SU-DHL-6 (cell line): Measurements from ENCODE around the gene DQX1.

Experiments used
- EZH2phosphoT487 ChIP-seq: fragments of 200-600 bp; sonication (generic), shearing (Covaris generic); conservative IDR thresholded peaks from 2 replicates; pipeline ENCODE4 v1.6.1; 2018; ENCODE audit warnings: mild to moderate bottlenecking, antibody characterized with exemption, low read length, moderate library complexity, mixed read lengths
- TF ChIP-seq, protein P1 (sequence below): fragments of 200-600 bp; sonication (generic); IDR thresholded peaks from one replicate; pipeline ENCODE4 v1.5.1; 2017; ENCODE audit warnings: antibody characterized with exemption, mild to moderate bottlenecking, low read length, moderate library complexity; ENCODE audit not compliant: insufficient read depth, poor library complexity, severe bottlenecking

DNA sequence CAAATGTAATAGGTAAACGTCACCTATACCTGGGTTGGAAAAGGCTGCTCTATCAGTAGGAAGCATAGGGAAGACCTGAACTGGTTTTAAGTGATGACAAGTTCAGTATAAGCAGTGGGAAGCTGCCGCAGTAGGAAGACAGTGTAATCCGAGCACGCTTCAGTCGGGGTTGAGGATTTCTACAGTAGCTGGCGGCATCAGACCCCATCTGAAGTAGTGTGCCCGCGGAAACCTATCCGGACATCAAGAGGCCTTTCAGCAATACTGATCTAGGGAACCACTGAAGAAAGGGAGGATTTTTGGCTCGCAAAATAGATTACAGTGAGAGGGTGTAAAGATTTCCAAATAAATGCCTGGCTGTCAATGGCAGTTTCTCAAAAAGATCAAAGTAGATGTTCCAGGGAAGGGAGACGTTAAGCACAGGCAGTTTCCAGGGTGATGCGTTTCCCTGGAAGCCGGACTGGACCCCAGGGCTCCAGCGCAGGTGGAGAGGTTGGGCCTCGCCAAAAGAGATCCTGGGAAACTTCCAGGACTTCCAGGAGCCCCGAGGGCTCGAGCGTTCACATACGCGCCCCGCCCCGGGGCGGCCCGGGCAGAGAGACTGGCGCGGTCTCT is 22.4 kb upstream of the DQX1 start:
- TF ChIP-seq, protein P1, sequence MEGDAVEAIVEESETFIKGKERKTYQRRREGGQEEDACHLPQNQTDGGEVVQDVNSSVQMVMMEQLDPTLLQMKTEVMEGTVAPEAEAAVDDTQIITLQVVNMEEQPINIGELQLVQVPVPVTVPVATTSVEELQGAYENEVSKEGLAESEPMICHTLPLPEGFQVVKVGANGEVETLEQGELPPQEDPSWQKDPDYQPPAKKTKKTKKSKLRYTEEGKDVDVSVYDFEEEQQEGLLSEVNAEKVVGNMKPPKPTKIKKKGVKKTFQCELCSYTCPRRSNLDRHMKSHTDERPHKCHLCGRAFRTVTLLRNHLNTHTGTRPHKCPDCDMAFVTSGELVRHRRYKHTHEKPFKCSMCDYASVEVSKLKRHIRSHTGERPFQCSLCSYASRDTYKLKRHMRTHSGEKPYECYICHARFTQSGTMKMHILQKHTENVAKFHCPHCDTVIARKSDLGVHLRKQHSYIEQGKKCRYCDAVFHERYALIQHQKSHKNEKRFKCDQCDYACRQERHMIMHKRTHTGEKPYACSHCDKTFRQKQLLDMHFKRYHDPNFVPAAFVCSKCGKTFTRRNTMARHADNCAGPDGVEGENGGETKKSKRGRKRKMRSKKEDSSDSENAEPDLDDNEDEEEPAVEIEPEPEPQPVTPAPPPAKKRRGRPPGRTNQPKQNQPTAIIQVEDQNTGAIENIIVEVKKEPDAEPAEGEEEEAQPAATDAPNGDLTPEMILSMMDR = no peak
- TF ChIP-seq EZH2phosphoT487 = no peak
